NCI-H2081 treated with DMSO at 0.1 percent for 48 hours (cell line): ENCODE results near the gene BCORL1.

Experiments
- DNase-seq: peaks from one replicate; lab custom pipeline; 2025; lab: John Stamatoyannopoulos, UW

BCORL1 gene

DNA sequence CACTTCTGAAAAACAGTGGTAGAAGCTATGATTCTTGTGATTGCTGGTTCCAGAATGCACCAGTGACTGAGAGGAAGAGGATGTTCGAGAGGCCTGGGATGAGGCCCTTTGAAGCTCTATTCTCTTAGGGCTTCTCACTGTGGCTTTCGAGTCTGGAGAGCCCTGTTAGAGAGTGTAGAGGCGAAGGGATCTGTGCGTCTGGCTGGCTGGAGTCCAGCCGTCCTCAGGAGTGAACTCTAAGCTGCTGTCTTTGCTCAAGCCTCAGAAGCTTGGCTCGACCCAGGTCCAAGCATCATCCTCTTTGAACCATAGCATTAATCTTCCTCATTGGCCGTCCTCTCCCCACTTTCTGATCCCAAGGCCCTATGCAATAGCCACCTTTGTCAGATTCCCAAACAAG, 76.2 kb downstream of the BCORL1 start:
- no peak for DNase-seq

DNA sequence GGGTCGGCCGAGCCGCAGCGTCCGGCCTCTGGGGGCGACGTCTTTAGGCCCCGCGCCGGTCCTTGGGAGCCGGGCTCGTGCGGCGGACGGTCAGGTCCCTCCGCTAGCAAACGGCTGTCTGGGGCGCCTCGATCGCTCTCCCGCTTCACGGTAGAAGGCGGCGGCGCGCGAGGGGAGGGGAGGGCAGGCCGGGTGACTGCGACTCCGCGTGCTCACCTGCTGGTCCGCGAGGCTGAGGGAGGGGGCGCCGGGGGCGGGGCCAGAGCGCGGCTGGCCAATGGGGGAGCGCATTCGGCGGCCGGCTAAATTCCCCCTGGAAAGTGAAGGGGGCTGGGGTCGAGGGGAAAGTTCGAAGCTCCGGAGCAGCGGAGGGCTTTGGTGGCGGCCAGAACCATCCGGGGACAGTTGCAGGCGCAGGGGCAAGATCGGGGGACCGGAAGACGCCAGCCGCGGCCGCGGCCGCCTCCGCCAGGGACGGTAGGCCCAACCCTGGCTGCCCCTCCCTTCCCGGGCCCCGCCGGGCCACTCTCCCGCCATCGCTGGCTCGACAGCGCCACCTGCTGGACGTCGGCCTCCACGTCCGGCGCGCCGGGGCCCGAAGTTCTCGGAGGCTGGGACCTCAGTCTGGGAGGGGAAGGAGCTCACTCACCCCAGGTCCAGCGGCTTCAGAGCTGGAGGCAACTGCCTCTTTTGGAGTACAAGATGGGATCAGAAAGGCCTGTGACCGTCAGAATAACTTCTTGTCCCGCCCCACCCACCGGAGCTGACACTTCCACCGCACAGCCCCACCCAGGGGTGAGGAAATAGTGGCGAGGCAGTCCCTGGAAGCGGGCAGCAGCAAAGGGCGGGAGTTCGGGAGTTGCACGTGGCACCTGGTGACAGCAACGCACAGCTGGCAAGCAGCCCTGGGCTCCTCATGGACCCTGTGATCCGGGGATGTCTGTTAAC, 78.0 kb downstream of the BCORL1 start:
- DNase-seq: no peak

DNA sequence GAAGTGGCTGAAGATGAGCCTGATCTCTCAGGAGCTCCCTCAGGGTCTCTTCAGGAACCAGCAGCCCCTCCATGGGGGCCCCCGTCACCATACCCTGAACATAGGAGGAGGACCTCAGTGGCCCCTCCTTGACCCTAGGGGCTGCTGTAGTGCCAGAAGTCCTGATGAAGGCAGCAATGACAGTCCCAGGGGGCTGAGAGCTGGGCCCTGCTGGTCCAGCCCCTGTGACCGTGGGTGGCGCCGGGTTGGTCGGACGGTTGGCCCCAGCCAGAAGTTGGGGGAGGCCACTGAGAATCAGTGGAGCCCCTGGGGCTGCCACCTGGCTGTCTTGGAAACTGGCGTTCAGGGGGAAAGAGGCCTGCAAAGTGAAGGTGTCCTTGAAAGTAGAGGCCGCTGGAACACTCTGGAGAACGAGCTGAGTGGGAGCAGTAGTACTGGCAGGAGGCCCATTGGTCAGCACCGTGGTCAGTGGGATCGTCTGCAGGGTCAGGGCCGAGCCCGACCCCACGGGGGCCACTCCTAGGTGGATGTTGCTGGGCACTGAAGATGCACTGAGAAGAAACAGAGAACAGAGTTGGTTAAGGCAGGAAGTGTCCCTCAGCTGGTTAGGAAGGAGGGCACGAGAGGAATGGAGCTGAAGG, 84.7 kb downstream of the BCORL1 start:
- DNase-seq: no peak

DNA sequence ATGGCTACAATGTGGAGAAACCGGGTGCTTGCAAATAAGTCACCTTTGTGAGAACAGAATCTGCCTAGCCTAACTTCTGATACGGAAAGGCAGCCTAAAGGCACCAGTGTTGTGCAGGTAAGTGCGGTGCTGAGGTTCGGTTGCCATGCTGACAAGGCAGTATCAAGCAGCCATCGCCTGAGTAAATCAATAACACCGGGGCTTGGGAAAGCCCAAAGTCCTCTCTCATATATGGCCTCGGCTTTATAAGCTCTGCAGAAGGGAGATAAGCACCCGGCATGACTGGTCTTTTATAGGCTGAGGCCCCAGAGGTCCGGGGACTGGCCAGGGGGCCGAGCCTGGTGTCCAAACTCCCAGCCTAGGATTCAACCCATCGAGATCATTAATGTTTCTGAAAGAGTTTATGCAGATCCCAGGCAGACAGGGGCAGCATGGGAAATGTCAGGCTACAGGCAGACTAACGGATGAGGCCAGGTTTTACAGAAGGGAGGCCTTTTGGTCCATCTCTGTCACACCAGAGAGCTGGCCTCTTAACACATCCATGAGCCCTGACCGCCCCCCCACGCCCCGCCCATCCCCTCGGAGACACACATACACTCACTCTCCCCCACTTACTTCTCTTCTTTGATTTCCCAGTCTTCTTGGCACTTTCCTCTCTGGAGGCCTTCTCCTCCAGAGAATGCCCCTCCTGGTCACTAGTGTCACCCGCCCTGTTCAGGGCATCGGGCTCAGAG, 89.3 kb downstream of the BCORL1 start:
- DNase-seq: no peak

DNA sequence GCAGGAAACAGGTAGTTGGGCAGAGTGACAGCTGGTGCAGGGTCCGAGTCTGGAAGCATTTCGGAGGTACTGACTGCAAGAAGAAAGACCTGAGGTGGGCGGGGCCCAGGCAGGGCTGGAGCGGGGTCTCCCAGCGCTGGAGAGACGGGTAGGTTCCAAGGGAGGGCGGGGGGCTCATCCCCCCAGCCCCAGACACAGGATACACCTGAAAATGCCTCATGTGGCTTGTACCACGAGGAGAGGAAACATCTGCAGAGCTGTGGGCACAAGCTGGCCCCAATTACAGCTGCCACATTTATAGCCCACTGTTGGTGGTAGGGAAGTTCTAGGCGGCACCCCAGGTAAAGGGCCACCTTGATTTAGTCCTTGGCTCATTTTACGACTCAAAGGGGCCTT, 89.9 kb downstream of the BCORL1 start:
- no peak for DNase-seq

DNA sequence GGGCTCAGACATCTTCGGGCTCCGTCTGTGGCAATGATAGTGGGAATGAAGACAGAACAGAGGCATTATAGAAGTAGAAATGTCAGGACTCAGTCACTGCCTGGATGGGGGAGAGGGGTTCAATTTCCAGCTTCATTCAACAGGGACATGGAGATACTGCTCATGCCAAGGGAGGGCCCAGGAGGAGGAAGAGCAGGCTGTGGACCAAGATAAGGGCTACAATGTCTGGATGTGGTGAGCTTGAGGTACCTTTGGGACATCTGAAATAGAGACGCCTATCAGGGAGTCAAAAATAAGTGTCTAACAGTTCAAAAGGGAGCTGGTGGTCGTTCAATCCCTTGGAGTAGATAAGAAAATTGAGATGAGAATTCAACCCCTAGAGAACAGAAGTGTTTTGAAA, 93.3 kb downstream of the BCORL1 start:
- DNase-seq: no peak

DNA sequence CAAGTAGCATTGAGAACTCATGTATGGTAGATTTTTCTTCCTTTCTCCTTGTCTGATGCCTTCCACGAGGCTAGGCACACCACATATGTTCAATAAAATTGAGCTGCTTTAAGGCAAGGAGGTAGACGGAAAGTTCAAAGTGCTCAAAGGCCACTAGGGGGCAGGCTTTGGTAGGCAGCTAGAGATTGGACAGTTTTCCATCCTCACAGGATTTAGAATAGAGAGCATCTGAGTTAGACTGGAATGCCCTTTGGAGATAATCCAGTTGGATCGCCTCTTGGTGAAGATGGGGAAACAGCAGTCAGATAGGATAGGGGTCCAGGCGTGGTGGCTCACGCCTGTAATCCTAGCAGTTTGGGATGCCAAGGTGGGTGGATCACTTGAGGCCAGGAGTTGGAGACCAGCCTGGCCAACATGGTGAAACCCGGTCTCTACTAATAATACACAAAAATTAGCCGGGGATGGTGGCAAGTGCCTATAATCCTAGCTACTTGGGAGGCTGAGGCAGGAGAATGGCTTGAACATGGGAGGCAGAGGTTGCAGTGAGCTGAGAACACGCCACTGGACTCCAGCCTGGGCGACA, 97.5 kb downstream of the BCORL1 start:
- DNase-seq: peak; percentile 3

DNA sequence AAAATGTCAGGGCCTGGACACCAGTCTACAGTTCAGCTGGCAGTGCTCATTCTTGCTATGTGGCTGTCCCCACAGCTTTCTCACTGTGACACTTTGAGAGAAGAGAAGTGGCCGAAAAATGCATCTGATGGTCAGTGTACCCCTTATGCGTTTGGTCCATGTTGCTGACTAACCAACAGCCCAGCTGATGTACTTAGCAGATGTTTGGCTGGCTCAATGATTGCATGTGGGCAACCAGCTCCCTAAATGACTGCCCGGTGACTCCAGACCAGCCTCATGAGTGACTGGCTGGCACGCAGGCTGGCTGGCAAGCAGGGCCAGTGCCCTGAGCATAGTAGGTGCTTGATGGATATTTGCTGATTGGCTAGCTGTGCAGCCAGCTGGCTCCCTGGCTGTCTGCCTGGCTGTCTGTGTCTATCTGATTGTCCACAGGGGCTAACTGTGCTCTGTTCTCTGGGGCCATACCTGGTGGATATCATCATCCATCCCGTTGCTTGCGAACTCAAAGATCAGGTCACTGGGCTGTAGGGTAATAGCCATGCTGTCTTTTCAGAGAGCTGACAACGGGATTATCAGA, 98.4 kb downstream of the BCORL1 start:
- DNase-seq: no peak

DNA sequence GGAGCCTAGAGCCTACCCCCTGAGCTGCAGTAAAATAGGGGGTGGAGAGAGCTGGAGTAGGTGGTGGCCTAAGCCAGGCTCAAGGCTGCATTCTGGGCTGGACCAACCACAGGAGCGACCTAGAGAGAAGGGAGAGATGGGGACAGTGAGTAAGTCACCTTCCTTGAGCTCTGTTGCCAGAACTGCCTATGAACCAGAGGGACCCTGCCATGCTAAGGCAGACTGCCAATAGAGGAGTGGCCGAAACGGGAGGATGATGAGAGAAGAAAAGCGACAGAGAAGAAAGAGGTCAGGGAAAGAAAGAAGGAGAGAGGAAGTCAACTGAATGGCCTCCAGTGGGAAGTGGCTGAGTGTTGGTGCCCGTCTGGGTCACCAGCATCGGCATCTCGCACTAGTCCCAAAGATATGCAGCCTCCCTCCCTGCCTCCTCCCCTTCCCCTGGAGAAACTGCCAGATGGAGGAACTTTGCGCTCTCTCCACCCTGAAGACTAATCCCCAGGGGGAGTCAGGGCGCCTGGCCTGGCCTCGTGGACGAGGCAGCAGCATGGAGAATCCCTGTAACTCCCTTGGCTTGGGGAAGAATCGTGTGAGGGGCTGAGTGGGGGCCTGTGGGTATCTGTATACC, 99.1 kb downstream of the BCORL1 start:
- no peak for DNase-seq

DNA sequence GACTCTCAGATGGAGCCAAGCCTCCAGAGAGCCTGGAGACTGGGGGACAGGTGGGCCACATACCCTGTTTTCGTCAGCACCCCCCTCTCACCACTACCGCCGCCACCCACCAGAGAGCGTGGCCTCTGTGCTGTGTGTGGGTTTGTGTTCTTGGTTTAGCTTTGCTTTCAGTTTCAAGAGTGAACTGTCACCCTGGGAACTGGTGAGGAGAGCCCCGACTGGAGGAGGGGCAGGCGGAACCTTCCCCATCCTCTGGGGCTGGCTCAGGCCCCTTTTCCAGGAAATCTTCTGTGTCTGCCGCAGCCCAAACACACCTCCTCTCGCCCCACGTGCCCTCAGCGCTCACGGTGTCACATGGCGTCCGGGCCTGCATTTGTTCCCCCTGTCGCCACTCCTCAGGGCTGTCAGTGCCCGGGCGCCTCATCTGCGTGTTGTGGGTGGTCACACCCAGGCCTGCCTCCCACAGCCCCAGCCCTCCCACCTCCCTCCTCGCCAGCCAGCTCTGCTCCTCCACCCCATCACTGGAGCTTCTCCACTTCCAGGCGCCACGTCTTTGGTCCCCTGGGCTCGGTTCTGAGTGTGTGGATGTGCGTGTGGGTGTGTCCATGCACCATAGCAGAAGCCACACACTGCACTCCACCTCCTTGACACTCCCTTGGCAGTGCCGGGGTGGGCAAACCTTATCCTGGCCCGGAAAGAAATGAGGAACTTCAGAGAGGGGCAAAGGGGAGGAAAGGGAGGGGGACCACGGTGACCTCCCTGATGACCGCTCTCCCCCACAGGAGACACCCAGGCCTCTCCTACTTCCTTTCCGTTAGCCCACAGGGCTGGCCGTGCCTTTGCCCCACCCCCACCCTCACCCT, 100.0 kb downstream of the BCORL1 start:
- no peak for DNase-seq

DNA sequence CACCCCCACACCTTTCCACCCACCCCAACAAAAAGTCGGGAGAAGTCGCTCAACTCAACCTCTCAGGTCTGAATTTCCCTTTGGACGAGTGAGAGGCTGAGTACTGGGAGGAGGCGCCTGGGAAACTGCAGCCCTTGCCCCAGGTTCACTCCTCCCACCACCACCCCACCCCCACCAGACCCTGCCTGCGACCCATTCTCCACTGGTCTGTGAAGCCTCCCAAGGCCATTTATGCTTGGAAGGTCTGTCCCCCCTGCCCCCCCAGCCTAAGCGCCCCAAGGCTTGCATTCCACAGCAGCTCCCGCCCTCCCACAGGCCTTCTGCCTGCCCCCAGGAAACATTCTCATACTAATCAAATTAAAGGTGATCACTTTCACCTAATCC, 100.7 kb downstream of the BCORL1 start:
- DNase-seq: no peak

DNA sequence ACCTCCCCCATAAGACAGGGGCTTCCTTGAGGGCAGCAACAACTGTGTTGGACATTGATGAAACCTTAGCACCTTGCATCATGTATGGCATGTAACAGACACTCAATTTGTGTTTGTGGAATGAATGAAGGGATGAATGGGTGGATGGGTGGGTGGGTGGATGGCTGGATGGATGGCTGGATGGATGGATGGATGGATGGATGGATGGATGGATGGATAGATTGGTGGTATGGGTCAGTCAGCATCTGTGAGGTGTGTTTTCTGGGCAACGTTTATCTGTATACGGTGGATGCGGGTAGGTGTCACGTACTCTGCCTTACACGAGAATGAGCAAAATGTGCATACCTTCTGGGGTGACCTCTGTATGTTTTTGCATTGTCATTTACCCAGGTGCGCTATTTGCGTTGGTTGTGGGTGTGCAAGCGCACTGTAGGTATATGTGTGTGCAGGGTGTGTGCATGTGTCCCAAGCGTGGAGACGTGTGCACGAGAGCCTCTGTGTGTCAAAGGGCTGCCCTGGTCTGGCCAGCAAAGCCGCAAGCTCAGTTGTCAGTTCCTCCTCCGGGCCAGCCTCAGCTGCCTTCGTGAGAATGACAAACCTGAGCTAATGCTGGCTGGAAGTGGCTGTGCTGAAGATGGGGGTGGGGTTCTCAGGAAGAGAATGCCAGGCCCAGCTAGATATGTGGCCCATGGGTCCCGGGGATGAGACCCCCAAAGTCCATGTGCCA, 101.4 kb downstream of the BCORL1 start:
- no peak for DNase-seq

DNA sequence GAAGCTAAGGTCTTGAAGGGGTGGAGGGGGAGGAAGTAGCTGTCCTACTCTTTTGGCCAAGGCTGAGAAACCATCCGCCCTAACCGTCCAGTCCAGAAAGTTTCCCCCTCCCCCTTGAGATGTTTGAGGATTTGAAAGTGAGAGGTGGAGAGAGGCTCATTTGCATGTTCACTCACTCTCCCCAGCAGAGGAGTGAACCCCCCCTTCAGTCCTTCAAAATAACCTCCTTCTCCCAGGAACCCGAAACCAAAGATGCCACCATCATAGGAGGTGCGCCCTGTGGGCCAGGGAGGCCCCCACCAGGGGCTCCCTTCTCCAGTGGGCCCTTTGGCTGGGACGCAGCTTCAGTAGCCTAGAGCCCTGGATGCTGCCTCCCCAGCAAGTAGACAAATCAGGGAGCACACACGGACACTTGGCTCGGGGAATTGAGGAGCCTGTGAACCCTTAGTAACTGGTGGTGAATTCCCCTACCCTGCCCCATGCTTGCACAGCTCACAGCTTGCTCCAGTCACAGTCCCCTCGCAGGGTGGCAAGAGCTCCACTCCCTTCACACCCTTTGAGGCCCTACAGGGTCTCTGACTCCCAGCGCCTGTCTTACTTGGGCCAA, 102.3 kb downstream of the BCORL1 start:
- DNase-seq: no peak

DNA sequence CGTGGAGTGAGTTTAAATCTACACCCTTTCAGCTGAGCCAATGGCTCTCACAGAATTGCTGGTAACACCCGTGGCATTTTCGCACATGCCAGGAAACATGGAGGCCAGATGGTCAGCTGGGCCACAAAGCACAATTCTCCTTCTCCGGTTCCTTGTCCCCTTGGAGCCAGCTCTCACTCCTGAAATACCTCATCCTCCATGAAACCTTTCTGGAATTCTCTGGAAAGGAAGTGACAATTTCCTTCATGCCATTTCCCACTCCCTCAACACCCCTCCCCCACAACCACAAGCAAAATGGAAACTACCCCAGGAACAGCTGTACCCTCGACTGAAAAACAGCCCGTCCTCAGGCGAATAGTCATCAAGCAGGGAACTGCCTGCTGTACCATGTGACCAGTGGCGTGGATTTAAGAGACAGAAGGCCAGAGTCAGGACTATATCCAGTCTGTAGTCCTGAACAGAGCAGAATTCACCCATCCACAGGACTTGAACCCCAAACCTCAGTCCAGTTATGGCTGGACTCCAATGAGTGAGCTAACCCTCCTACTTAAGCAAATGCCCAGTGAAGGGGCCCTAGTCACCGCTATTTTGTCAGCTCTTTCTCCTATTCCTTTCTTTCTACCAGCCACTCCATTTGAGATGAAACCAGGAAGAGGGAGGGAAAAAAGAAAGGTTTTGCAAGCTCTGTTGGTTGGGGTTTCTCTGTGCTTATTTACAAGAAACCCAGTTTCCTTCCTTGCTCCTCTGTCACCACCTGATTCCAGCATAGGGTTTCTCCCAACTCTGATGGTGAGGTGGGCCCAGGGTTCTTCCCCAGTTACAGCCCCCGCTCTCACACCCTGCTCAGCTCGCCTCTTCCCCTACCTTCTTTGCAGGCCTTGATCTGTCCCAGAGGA, 103.4 kb downstream of the BCORL1 start:
- DNase-seq: no peak

DNA sequence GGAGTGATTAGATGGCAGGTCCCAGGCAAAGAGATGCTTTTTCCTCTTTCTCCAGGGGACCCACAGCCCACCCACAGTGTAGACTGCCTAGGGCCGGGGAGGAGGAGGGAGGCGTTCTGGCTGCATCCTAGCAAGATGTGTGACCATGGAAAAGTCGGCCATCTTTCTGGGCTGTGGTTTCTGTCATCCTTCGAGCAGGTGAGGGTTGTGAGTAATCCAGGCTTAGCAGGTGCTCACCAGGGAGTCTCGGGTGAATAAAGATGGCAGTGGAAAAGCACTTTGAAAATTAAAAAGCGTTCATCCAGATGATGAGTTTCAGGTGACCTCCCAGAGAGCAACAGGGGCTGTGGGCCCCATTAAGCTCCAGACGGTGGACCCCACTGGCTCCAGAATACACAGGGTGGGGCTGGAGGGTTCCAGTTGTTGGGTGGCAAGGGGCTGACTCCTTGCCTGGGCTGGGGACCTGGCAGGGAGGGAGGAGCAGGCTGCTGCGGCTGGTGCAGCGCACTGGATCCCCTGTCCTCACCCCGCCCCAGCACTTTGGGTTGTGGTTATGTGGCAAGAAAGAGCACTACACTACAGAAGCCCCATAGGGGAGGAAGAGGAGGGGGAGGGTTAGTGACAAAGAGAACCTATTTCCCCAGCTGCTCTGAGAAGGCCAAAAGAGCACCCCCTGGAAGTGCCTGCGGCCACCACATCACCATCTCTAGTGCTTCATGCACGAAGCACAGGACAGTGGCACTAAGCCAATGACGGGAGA, 104.2 kb downstream of the BCORL1 start:
- no peak for DNase-seq

DNA sequence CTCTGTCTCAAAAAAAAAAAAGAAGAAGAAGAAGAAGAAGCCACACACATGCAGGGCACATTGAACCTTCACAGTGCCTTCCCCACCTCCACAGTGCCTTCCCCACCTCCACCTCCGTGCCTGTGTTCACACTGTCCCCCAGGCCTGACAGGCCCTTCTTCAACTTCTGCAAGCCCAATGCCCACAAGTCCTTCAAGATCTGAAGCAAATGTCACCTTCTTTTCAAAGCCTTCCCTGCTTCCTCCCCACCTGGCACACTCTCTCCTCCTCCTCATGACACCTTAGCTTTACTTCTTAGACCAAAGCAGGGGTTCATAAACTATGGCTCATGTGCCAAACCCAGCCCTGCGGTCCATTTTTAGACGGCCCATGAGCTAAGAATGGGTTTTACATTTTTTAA, 107.9 kb downstream of the BCORL1 start:
- DNase-seq: no peak

DNA sequence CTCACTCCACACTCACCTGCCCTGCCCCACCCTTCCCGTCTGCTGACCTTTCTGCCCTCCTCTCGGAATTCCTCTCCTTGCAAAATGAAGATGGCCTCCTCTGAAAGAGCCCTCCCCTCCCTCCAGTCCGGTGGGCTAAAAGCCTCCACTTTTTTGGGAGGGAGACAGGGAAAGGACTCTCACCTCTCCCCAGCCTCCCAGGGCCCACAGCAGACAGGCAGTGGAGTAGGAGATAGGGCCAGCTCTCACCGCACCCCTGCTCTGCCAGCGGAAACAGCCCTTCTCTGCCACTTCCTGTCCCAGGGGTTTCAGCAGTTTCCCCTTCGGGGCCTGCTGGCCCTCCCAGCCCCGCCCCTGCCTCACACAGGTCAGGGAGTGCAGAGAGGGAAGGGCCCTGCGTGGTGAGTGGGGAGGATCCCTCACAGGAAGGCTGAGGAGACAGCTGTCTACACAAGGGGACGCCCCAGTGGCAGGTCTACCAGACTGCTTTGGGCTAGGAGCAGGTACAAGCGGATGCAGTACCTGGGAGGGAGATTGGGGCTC, 109.6 kb downstream of the BCORL1 start:
- no peak for DNase-seq
